PFSK-1 (cell line): ENCODE results near the gene KCP.

Experiments used
- FOXP2 ChIP-seq: optimal IDR thresholded peaks from 2 replicates; pipeline ENCODE3; 2011; ENCODE audit warnings: borderline replicate concordance, control low read depth, inconsistent platforms; ENCODE audit not compliant: insufficient read depth; ENCODE audit errors: extremely low read length, extremely low read depth
- POLR2AphosphoS5 ChIP-seq: IDR thresholded peaks from 2 replicates; pipeline ENCODE4 v1.6.1; 2012; ENCODE audit warnings: low read depth, mild to moderate bottlenecking, control low read depth, low read length, moderate library complexity
- REST ChIP-seq, 2 experiments: IDR thresholded peaks; 2 replicates each; pipeline versions ENCODE4 v1.6.1 to v1.8.0; 2011 to 2012; ENCODE audit warnings: low read depth in 2 of 2, low read length in 2 of 2, control low read depth in 1 of 2, inconsistent platforms in 1 of 2, mild to moderate bottlenecking in 1 of 2, moderate library complexity in 1 of 2; ENCODE audit not compliant: insufficient read depth in 1 of 2

- no peak for TF ChIP-seq REST (IDR thresholded peaks at IDR 0.05; ENCODE audit: insufficient read depth in 1 of 2, low read depth in 2 of 2, low read length in 2 of 2)
- 0 out of 2 replicates have a peak, but pooled peaks have one; percentile 15 for TF ChIP-seq POLR2AphosphoS5
- TF ChIP-seq FOXP2: no peak
These were observed 64.5 kb downstream of the KCP start for GRCh38 chr7:128845987-128846386.
